Naive thymus-derived CD4-positive, alpha-beta T cell (primary cell): ENCODE measurements around the gene LTBP3. TPM values are rescaled to one million over a fixed set of nuclear protein-coding genes. Genes with fewer than 3 reads are reported as not detected.
A peak's percentile ranks its signal among the peaks of the same experiment; 100 is the strongest.

ENCODE experiments used
- ATAC-seq: fragments of 150-1000 bp; cut with Tn5 transposase; 2 replicates; pipeline ENCODE4 v1.10.0; 2021; ENCODE audit warnings: mild to moderate bottlenecking, moderate library complexity
- CTCF ChIA-PET: fragments of 350-600 bp; sonication (Branson Sonifier 250); formaldehyde crosslinking; loops from one replicate; lab custom pipeline; 2021; ENCODE audit warnings: antibody characterized with exemption; lab: Charles Lee
- POLR2A ChIA-PET: fragments of 350-600 bp; sonication (Branson Sonifier 250); formaldehyde crosslinking; loops from one replicate; lab custom pipeline; 2021; ENCODE audit warnings: antibody characterized with exemption, inconsistent platforms; lab: Charles Lee
- DNase-seq, 9 donors: peaks; one replicate each; pipeline versions ENCODE4 v3.0.0 to v3.0.0-alpha.2; 2020 to 2022; ENCODE audit warnings: mixed read lengths in 1 of 9
- H3K27ac ChIP-seq: one replicate; pipeline ENCODE4 v1.7.0; 2013; ENCODE audit warnings: mild to moderate bottlenecking, low read depth, low read length, moderate library complexity
- H3K27me3 ChIP-seq, 2 donors: one replicate each; pipeline ENCODE4 v1.7.0; 2013; ENCODE audit warnings: low read length in 2 of 2, mild to moderate bottlenecking in 2 of 2, moderate library complexity in 2 of 2; ENCODE audit not compliant: control insufficient read depth in 2 of 2, insufficient read depth in 2 of 2
- H3K36me3 ChIP-seq, 3 experiments: 1 replicate in 2 of 3; 2 replicates in 1 of 3; pipeline ENCODE4 v1.7.0; 2013; ENCODE audit warnings: low read length in 3 of 3, mild to moderate bottlenecking in 3 of 3, moderate library complexity in 1 of 3; ENCODE audit not compliant: insufficient read depth in 3 of 3, control insufficient read depth in 2 of 3
- H3K4me1 ChIP-seq, 2 donors: one replicate each; pipeline ENCODE4 v1.7.0; 2013; ENCODE audit warnings: low read length in 2 of 2, mild to moderate bottlenecking in 2 of 2, moderate library complexity in 1 of 2; ENCODE audit not compliant: control insufficient read depth in 2 of 2, insufficient read depth in 2 of 2
- H3K4me3 ChIP-seq: 2 replicates; pipeline ENCODE4 v1.7.0; 2013; ENCODE audit warnings: mild to moderate bottlenecking, low read length
- H3K9me3 ChIP-seq, 3 experiments: 1 replicate in 2 of 3; 2 replicates in 1 of 3; pipeline ENCODE4 v1.7.0; 2013; ENCODE audit warnings: low read length in 3 of 3; ENCODE audit not compliant: control insufficient read depth in 2 of 3
- H3K27ac Mint-ChIP-seq, 9 donors: one replicate each; pipeline ENCODE4 v1.8.0; 2020 to 2022; ENCODE audit warnings: mixed read lengths in 9 of 9, mild to moderate bottlenecking in 8 of 9, moderate library complexity in 5 of 9, inconsistent platforms in 2 of 9
- H3K27me3 Mint-ChIP-seq, 5 donors: one replicate each; pipeline ENCODE4 v1.8.0; 2021 to 2022; ENCODE audit warnings: mixed read lengths in 5 of 5, mild to moderate bottlenecking in 1 of 5
- H3K36me3 Mint-ChIP-seq, 5 donors: one replicate each; pipeline ENCODE4 v1.8.0; 2020 to 2022; ENCODE audit warnings: mixed read lengths in 5 of 5, mild to moderate bottlenecking in 3 of 5, inconsistent platforms in 1 of 5
- H3K4me1 Mint-ChIP-seq, 7 donors: one replicate each; pipeline ENCODE4 v1.8.0; 2020 to 2022; ENCODE audit warnings: mixed read lengths in 7 of 7, mild to moderate bottlenecking in 3 of 7, inconsistent platforms in 1 of 7
- H3K4me3 Mint-ChIP-seq, 10 donors: one replicate each; pipeline ENCODE4 v1.8.0; 2020 to 2022; ENCODE audit warnings: mild to moderate bottlenecking in 10 of 10, mixed read lengths in 10 of 10, moderate library complexity in 6 of 10, inconsistent platforms in 2 of 10
- H3K9me3 Mint-ChIP-seq, 11 donors: one replicate each; pipeline ENCODE4 v1.8.0; 2020 to 2022; ENCODE audit warnings: mixed read lengths in 11 of 11, mild to moderate bottlenecking in 4 of 11, inconsistent platforms in 1 of 11, moderate library complexity in 1 of 11
- intact Hi-C, 2 donors: fragments of 100-400 bp; cut with micrococcal nuclease; formaldehyde crosslinking; loops; one replicate each; pipeline ENCODE4 v1.15.1; 2023
- polyA plus RNA-seq, 2 donors: library from polyadenylated mRNA; unstranded; fragments of 300-500 nt; fragmentation: Illumina TruSeq; gene quantifications; one replicate each; pipeline ENCODE4 v1.2.3, GENCODE V29; 2021
- total RNA-seq, 6 experiments: library from RNA in 5 of 6; stranded (reverse) in 5 of 6; gene quantifications; 1 replicate in 5 of 6; 2 replicates in 1 of 6; pipeline ENCODE4 v1.2.3 and lab custom pipeline; 2021 to 2026

Gene LTBP3
- total RNA-seq (100 to 1,000 TPM in 4 of 5 experiments, 10 to 100 TPM in 1; 91.4 to 288 (median 280) TPM), polyA plus RNA-seq (10 to 100 TPM; 18.7 to 41.2 TPM), total RNA-seq (lab: John Stamatoyannopoulos, UW) (269 reads per million, percentile 95 among the genes with 10 or more reads in this experiment)

- POLR2A ChIA-PET, result interaction anchor here (0.6 to 10.2 kb wide), 9 partner anchors 9 to 793 kb away, joined by 3 to 186 read pairs (median 5); partner anchors contain the start of genes EHBP1L1, FAM89B and ZNRD2
- Mint-ChIP-seq H3K27me3 (no peaks in the 10 kb centered on the region), H3K36me3 (no peaks in the 10 kb centered on the region), H3K4me1 (peaks cover 46 to 73% (median 59%) of the 10 kb centered on the region in 7 donors), H3K4me3 (peak within 1 kb of the TSS; percentile 89 to 98 (median 94)), H3K27ac (peak within 1 kb of the TSS; percentile 84 to 97 (median 92)), H3K9me3 (no peaks in the 10 kb centered on the region)
- ATAC-seq, result peak; percentile 43
- DNase-seq, result peak in 2 of 9 donors; percentile 57 to 58
- no peaks in the 10 kb centered on the region for H3K9me3 ChIP-seq
- CTCF ChIA-PET, result interaction anchor here (0.7 kb wide), 1 partner anchor 1876 kb away, joined by 3 read pairs; no protein-coding TSS in a partner anchor
- H3K4me1 ChIP-seq, result peaks cover 20 to 58% of the 10 kb centered on the region in 2 donors
- no peaks in the 10 kb centered on the region for H3K36me3 ChIP-seq
- no peaks in the 10 kb centered on the region for H3K27me3 ChIP-seq
- intact Hi-C loops, result loop anchor here in 1 of 2 donors (1.0 kb wide), 1 partner anchor 12 kb away; the partner anchor contains the start of gene ZNRD2
- peak within 1 kb of the TSS; percentile 89 for H3K27ac ChIP-seq
- peak within 1 kb of the TSS; percentile 53 for H3K4me3 ChIP-seq
Observed at GRCh38 chr11:65558002-65558929, at the start of gene LTBP3. Gene LTBP3 (minus strand): TSS chr11:65558359. CDS start chr11:65557959, 400 bp downstream.

- DNase-seq (no peak), ATAC-seq (no peak)
- Mint-ChIP-seq H3K4me1 (peaks cover 18 to 36% (median 32%) of the 10 kb centered on the region in 7 donors), H3K36me3 (peaks cover 0 to 14% (median 4%) of the 10 kb centered on the region in 5 donors), H3K4me3 (no peak overlapping the region), H3K27me3 (no peaks in the 10 kb centered on the region), H3K27ac (no peak overlapping the region), H3K9me3 (peaks cover 0 to 2% (median 0%) of the 10 kb centered on the region in 11 donors)
- H3K9me3 ChIP-seq, result no peaks in the 10 kb centered on the region
- H3K4me3 ChIP-seq, result no peak overlapping the region
- H3K4me1 ChIP-seq, result peaks cover 17 to 29% of the 10 kb centered on the region in 2 donors
- no peak overlapping the region for H3K27ac ChIP-seq
- intact Hi-C loops, result no loop called here
- ChIA-PET POLR2A (no interaction called here), CTCF (no interaction called here)
- no peaks in the 10 kb centered on the region for H3K27me3 ChIP-seq
- H3K36me3 ChIP-seq, result peaks cover 0 to 79% (median 6%) of the 10 kb centered on the region in 3 experiments
Observed at GRCh38 chr11:65606876-65607613, 48.9 kb upstream of the LTBP3 start.

DNA sequence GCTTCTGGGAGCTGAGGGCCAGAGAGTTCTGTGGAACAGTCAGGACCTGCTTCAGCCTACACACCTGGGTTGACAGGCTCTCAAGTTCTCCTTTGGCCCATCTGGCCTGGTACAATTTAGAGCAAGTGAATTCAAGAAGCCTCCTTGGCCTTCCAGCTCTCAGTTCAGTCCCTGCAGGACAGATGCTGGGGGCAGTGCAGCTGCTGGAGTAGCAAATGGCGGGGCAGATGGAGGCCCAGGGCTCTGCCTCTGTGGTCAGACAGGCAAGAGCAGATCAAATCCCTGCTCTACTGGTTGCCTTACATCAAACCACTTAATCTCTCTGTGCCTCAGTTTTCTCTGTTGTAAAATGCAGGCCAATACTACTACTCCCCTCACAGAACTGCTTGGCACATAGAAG is 46.1 kb upstream of the LTBP3 start:
- Mint-ChIP-seq H3K27ac (peak overlapping the region in 4 of 9 donors; percentile 9 to 19 (median 12)), H3K4me3 (no peak overlapping the region), H3K36me3 (peaks cover 0 to 12% (median 4%) of the 10 kb centered on the region in 5 donors), H3K9me3 (no peaks in the 10 kb centered on the region), H3K27me3 (no peaks in the 10 kb centered on the region), H3K4me1 (peaks cover 0 to 12% (median 6%) of the 10 kb centered on the region in 7 donors)
- peaks cover 0 to 73% (median 11%) of the 10 kb centered on the region in 3 experiments for H3K36me3 ChIP-seq
- no peak overlapping the region for H3K4me3 ChIP-seq
- H3K27me3 ChIP-seq, result no peaks in the 10 kb centered on the region
- intact Hi-C loops, result no loop called here
- DNase-seq (no peak), ATAC-seq (no peak)
- POLR2A ChIA-PET, result interaction anchor here (1.3 to 1.8 kb wide), 2 partner anchors 8 to 11 kb away, joined by 3 to 9 read pairs; partner anchors contain the start of genes KCNK7 and PCNX3
- H3K27ac ChIP-seq, result no peak overlapping the region
- CTCF ChIA-PET, result interaction anchor here (1.8 kb wide), 1 partner anchor 10 kb away, joined by 4 read pairs; no protein-coding TSS in a partner anchor
- H3K4me1 ChIP-seq, result peaks cover 0 to 2% of the 10 kb centered on the region in 2 donors
- no peaks in the 10 kb centered on the region for H3K9me3 ChIP-seq

DNA sequence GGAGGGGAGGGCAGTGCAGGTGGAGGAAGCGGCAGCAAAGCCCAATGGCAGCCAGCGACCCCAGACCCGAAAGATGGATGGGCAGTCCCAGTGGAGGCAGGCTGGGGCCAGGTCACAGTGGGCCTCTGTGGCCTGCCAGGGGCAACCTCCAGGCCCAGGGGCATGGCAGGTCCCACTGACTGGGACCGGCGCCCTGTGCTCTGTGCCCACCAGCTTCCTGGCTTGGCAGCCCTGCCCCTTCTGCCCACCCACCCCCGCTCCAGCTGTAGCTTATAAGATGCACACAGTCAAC is 41.7 kb upstream of the LTBP3 start:
- Mint-ChIP-seq H3K36me3 (peaks cover 0 to 16% (median 0%) of the 10 kb centered on the region in 5 donors), H3K27me3 (no peaks in the 10 kb centered on the region), H3K4me3 (no peak overlapping the region), H3K27ac (no peak overlapping the region), H3K4me1 (peaks cover 0 to 17% (median 10%) of the 10 kb centered on the region in 7 donors), H3K9me3 (no peaks in the 10 kb centered on the region)
- ATAC-seq (no peak), DNase-seq (no peak)
- ChIA-PET POLR2A (no interaction called here), CTCF (no interaction called here)
- no peak overlapping the region for H3K4me3 ChIP-seq
- no peaks in the 10 kb centered on the region for H3K27me3 ChIP-seq
- peaks cover 6 to 7% of the 10 kb centered on the region in 2 donors for H3K4me1 ChIP-seq
- no peak overlapping the region for H3K27ac ChIP-seq
- peaks cover 0 to 56% (median 5%) of the 10 kb centered on the region in 3 experiments for H3K36me3 ChIP-seq
- H3K9me3 ChIP-seq, result no peaks in the 10 kb centered on the region
- intact Hi-C loops, result no loop called here

- POLR2A ChIA-PET, result no interaction called here
- no peak for ATAC-seq
- intact Hi-C loops, result no loop called here
Observed at GRCh38 chr11:65599216-65599954, 41.2 kb upstream of the LTBP3 start.

More at GRCh38 chr11:65599216-65599954, 41.2 kb upstream of the LTBP3 start:
- no peaks in the 10 kb centered on the region for H3K9me3 Mint-ChIP-seq
- H3K27ac Mint-ChIP-seq, result no peak overlapping the region
- Histone ChIP-seq H3K27me3 (no peaks in the 10 kb centered on the region), H3K27ac (no peak overlapping the region), H3K4me1 (peaks cover 6 to 9% of the 10 kb centered on the region in 2 donors), H3K36me3 (peaks cover 0 to 51% (median 5%) of the 10 kb centered on the region in 3 experiments), H3K4me3 (no peak overlapping the region), H3K9me3 (no peaks in the 10 kb centered on the region)
- H3K36me3 Mint-ChIP-seq, result peaks cover 0 to 15% (median 0%) of the 10 kb centered on the region in 5 donors
- DNase-seq, result no peak
- H3K27me3 Mint-ChIP-seq, result no peaks in the 10 kb centered on the region
- CTCF ChIA-PET, result no interaction called here
- H3K4me3 Mint-ChIP-seq, result no peak overlapping the region
- peaks cover 0 to 19% (median 12%) of the 10 kb centered on the region in 7 donors for H3K4me1 Mint-ChIP-seq
